Measurements from ENCODE around the gene SCNN1B. TPM values are rescaled to one million over a fixed set of nuclear protein-coding genes. Genes with fewer than 3 reads are reported as not detected.
"Not testable (repeated sequence)": the region's sequence is repeated elsewhere in the genome, so short reads cannot be mapped to it uniquely, and the experiment has no call there.

SCNN1B gene
- total RNA-seq, 2 experiments from 2014 or later: not detected

DNA sequence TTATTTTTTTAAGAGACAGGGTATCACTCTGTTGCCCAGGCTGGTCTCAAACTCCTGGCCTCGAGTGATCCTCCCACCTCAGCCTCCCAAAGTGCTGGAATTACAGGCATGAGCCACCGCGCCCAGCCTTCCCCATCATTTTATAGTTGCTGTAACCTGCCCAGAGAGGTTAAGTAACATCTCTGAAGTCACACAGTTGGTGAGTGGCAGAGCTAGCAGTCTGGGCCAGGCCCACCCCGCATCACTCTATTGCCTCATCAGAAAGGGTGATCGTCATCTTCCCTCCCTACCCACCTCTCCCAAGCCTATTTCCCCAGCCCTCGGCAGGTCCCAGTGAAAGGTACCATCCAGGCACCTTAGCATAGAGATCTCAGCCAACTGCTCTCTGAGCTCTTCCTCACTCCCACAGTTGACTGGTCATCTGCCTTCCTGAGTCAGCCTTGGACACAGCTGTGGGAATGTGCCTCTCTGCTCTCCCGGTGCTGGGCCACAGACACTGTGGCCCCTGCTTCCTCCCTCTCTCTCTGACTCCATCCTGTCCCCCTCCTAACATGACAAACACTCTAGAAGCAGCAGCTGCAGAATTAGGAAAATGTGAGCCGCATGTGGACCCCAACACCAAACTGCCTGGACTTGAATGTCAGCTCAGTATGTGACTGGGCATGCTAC, 57.1 kb downstream of the SCNN1B start:
- POLR2A ChIA-PET: no interaction called here
- Mint-ChIP-seq H3K4me1 (no peaks in the 10 kb centered on the region), H3K36me3 (no peaks in the 10 kb centered on the region), H3K4me3 (no peak overlapping the region), H3K27me3 (peaks cover 1% of the 10 kb centered on the region), H3K9me3 (no peaks in the 10 kb centered on the region), H3K27ac (no peak overlapping the region)
- ATAC-seq (ENCODE audit: low read depth) (no peak), DNase-seq (no peak)

DNA sequence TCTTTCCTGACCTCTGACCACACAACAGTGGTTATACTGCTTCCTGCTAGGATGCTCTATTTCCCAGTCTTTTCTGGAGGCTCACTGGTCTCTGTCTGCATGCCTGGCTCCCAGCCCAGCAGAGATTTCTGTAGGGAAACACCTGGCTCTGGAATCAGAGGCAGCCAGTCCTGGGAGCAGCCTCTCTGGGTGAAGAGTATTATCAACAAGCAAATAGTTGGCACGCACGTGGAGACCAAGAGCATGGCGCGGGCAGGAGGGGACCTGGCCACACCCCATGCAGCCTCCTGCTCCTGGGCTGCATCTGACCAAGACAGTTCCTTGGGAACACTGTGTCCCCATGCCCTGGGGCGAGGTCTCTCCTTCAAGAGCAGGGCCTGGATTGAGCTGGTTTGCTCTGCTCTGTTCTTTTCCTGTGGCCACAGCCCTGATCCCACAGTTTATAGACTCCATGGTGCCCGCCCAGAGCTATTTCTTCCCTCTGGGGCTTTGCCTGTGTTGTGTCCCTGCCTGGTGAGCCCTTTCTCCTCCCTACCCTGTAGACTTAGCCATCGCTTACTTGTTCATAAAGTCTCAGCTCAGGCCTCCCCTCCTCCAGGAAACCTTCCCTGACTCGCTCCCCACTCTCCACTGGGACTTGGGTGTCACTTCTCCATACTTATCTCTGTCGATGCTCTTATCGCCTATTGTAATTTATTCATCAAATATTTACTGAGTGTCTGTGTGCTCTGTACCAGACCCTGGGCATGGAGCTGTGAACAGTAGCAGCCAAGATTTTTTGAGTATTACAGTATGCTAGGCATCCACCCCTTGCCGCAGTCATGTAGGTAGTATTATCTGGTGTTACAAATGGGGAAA, 60.6 kb downstream of the SCNN1B start:
- DNase-seq: no peak
- Mint-ChIP-seq H3K9me3 (no peaks in the 10 kb centered on the region), H3K4me1 (peaks cover 8% of the 10 kb centered on the region), H3K27me3 (peaks cover 4% of the 10 kb centered on the region), H3K4me3 (no peak overlapping the region), H3K36me3 (no peaks in the 10 kb centered on the region), H3K27ac (no peak overlapping the region)
- no peak for ATAC-seq (ENCODE audit: low read depth)
- POLR2A ChIA-PET: no interaction called here

DNA sequence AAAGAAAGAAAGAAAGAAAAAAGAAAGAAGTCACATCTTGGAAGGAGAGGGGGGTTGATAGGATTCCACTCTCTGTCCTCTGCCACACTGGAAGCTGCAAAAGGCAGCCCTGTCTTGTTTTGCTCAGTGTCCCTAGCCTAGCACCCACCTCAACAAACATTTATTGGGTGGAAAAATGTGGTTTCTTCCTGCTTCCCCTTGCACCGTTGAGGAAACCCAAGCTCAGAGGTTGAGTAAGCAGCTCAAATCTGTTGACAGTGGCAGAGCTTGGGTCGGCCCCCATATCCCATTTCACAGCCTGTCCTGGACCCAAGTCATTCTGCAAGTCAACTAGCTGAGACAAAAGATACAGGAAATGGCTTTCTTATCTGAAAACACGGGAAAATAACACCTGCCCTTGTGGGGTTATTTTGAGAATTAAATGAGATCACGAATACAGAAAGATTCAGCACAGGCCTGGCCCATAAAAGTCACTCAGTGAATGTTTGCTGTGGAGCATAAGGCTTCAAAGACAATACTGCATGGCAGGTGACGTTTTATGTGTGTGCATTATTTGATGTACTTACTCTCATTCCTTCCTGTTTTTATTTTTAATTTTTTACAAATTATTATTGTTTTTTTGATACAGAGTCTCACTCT, 63.6 kb downstream of the SCNN1B start:
- POLR2A ChIA-PET: no interaction called here
- Mint-ChIP-seq H3K27me3 (peaks cover 4% of the 10 kb centered on the region), H3K36me3 (no peaks in the 10 kb centered on the region), H3K9me3 (no peaks in the 10 kb centered on the region), H3K27ac (no peak overlapping the region), H3K4me3 (no peak overlapping the region), H3K4me1 (peaks cover 8% of the 10 kb centered on the region)
- ATAC-seq (ENCODE audit: low read depth) (no peak), DNase-seq (no peak)

DNA sequence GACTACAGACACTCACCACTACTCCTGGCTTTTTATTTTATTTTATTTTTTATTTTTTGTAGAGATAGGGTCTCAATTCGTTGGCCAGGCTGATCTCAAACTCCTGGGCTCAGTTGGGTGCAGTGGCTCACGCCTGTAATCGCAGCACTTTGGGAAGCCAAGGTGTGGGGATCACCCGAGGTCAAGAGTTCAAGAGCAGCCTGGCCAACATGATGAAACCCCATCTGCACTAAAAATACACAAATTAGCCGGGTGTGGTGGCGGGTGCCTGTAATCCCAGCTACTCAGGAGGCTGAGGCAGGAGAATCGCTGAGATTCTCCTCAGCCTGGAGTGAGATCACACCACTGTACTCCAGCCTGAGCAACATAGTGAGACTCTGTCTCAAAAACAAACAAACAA, 64.2 kb downstream of the SCNN1B start:
- POLR2A ChIA-PET: not testable (repeated sequence)

DNA sequence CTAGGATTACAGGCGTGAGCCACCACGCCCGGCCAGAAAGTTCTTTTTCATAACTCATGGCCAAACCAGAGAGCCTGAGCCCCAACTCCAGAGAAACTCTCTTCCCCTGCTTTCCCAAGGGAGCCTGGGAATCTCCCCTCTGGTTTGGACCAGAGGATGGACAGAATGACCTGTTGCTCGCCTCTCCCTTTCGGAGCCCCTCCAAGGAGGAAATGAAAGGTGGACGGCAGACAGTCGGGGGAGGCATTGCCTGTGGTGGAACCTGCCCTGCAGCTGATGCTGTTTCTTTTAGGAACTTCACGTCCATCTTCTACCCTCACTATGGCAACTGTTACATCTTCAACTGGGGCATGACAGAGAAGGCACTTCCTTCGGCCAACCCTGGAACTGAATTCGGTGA, 65.5 kb downstream of the SCNN1B start:
- POLR2A ChIA-PET: no interaction called here
- ATAC-seq (ENCODE audit: low read depth): no peak
- no peak overlapping the region for H3K27ac Mint-ChIP-seq

More for the DNA sequence above, 64.2 kb downstream of the SCNN1B start:
- not testable (repeated sequence) for DNase-seq; H3K4me3 Mint-ChIP-seq; H3K9me3 Mint-ChIP-seq; H3K27ac Mint-ChIP-seq; ATAC-seq (ENCODE audit: low read depth); H3K4me1 Mint-ChIP-seq; H3K27me3 Mint-ChIP-seq; H3K36me3 Mint-ChIP-seq

DNA sequence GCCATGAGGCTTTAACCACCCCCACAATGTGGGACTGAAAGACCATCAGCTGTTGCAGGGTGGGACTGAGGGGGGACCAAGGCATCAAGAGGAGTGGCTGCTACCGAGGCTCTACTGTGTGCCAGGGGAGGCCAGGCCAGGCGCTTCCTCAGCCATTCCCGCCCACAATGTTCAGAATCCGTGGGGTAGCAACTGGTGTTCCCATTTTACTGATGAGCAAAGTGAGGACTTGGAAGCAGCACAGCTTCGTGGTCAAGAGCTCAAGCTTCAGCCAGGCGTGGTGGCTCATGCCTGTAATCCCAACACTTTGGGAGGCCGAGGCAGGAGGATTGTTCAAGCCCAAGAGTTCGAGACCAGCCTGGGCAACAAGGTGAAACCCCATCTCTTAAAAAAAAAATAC, 65.9 kb downstream of the SCNN1B start:
- DNase-seq (no peak), ATAC-seq (ENCODE audit: low read depth) (no peak)
- Mint-ChIP-seq H3K36me3 (no peaks in the 10 kb centered on the region), H3K4me1 (peaks cover 8% of the 10 kb centered on the region), H3K9me3 (no peaks in the 10 kb centered on the region), H3K27ac (no peak overlapping the region), H3K4me3 (no peak overlapping the region), H3K27me3 (peaks cover 4% of the 10 kb centered on the region)
- POLR2A ChIA-PET: no interaction called here

More for the DNA sequence above, 65.5 kb downstream of the SCNN1B start:
- Mint-ChIP-seq H3K4me3 (no peak overlapping the region), H3K9me3 (no peaks in the 10 kb centered on the region), H3K36me3 (no peaks in the 10 kb centered on the region), H3K4me1 (peaks cover 8% of the 10 kb centered on the region), H3K27me3 (peaks cover 4% of the 10 kb centered on the region)
- no peak for DNase-seq

DNA sequence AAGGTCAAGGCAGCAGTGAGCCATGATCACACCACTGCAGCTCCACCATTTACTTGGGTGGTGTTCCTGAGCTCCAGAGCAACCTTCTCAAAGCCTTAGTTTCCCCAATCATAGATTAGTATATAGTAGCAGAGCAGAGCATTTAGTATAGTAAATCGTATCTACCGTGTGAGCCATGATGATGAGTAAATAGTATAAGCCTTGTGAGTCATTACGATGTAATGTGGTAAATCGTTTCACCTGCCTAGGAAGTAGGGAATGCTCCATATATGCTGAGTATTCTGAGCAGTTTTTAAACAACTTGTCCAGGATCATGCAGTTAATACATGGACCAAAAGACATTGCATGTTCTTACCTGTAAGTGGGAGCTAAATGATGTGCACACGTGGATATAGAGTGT, 66.4 kb downstream of the SCNN1B start:
- H3K4me1 Mint-ChIP-seq: peaks cover 8% of the 10 kb centered on the region
- POLR2A ChIA-PET: no interaction called here
- H3K36me3 Mint-ChIP-seq: no peaks in the 10 kb centered on the region
- H3K4me3 Mint-ChIP-seq: no peak overlapping the region
- no peaks in the 10 kb centered on the region for H3K9me3 Mint-ChIP-seq
- no peak for DNase-seq
- no peak for ATAC-seq (ENCODE audit: low read depth)
- peaks cover 4% of the 10 kb centered on the region for H3K27me3 Mint-ChIP-seq
- H3K27ac Mint-ChIP-seq: no peak overlapping the region

DNA sequence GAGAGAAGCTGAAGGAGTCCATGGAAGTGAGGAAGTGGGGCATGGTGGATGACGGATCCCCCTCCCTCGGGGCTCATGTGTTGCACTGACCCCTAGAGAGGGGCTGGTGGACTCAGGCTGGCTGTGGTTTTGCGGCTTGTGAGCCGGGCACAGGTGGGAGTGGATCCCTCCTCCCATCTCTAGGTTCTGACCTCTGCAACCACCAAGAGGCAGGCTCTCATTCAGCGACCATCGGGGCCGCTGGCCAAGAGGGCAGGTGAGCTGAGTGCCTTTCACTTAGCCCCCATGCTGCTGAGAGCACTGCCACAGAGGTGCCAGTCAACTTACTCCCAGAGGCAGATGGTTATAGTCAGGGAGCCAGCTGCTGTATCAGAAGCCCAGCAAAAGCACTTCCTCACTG, 67.3 kb downstream of the SCNN1B start:
- DNase-seq: no peak
- Mint-ChIP-seq H3K27me3 (peaks cover under 1% of the 10 kb centered on the region), H3K4me1 (peaks cover 8% of the 10 kb centered on the region), H3K9me3 (no peaks in the 10 kb centered on the region), H3K36me3 (no peaks in the 10 kb centered on the region), H3K4me3 (no peak overlapping the region), H3K27ac (no peak overlapping the region)
- ATAC-seq (ENCODE audit: low read depth): no peak
- POLR2A ChIA-PET: no interaction called here

DNA sequence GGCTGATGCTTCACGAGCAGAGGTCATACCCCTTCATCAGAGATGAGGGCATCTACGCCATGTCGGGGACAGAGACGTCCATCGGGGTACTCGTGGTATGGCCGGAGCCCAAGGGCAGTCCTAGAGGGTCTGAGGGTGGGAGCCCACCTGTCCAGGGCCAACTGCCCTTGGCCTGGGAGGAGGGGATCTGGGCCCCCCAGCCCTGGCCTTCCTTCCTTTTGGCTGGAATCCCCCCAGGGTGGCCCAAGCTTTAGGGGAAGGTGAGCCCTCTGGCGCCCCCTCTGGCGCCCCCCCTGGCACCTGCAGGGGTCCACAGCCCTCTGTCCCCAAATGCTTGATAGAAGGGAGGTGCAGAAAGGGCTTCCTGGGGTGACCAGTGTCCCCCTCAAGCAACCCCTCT, 69.3 kb downstream of the SCNN1B start:
- Mint-ChIP-seq H3K27me3 (peaks cover 2% of the 10 kb centered on the region), H3K4me3 (no peak overlapping the region), H3K36me3 (no peaks in the 10 kb centered on the region), H3K4me1 (no peaks in the 10 kb centered on the region), H3K27ac (no peak overlapping the region), H3K9me3 (no peaks in the 10 kb centered on the region)
- POLR2A ChIA-PET: no interaction called here
- no peak for ATAC-seq (ENCODE audit: low read depth)
- DNase-seq: no peak

DNA sequence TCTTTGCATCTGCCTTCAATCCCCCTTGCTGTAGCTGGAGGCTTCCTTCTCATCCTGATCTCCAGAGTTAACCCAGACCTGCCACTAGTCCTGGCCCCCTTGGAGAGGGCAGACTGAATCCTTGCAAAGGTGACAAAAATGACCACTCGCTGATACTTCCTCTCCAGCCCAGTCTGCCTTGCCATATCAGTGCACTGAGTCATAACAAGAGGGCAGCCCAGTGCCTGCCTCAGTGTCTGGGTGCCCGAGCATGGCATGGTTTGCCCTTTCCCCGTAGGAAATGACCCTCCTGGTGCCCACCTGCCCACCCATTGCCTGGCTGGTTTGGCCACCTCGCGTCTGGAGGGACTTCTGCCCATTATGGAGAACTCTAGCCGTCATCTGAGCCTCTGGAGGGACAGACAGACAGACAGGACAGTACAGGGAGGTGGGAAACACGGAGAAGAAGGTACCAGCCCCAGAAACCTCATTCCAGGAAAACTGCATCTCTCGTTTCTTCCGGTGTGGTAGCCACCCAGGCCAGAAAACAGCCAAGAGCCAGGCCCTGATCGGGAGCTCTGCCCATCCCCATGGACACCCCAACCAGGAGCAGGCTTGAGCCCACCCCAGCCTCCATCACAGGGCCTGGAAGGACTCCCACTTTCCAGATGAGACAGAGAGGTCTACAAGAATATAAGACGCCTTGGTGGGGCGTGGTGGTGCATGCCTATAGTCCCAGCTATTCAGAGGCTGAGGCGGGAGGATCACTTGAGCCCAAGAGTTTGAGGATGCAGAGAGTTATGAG, 71.5 kb downstream of the SCNN1B start:
- no peaks in the 10 kb centered on the region for H3K4me1 Mint-ChIP-seq
- H3K27me3 Mint-ChIP-seq: peaks cover 2% of the 10 kb centered on the region
- POLR2A ChIA-PET: no interaction called here
- H3K27ac Mint-ChIP-seq: no peak overlapping the region
- DNase-seq (no peak), ATAC-seq (ENCODE audit: low read depth) (no peak)
- H3K4me3 Mint-ChIP-seq: no peak overlapping the region
- H3K36me3 Mint-ChIP-seq: no peaks in the 10 kb centered on the region
- no peaks in the 10 kb centered on the region for H3K9me3 Mint-ChIP-seq

DNA sequence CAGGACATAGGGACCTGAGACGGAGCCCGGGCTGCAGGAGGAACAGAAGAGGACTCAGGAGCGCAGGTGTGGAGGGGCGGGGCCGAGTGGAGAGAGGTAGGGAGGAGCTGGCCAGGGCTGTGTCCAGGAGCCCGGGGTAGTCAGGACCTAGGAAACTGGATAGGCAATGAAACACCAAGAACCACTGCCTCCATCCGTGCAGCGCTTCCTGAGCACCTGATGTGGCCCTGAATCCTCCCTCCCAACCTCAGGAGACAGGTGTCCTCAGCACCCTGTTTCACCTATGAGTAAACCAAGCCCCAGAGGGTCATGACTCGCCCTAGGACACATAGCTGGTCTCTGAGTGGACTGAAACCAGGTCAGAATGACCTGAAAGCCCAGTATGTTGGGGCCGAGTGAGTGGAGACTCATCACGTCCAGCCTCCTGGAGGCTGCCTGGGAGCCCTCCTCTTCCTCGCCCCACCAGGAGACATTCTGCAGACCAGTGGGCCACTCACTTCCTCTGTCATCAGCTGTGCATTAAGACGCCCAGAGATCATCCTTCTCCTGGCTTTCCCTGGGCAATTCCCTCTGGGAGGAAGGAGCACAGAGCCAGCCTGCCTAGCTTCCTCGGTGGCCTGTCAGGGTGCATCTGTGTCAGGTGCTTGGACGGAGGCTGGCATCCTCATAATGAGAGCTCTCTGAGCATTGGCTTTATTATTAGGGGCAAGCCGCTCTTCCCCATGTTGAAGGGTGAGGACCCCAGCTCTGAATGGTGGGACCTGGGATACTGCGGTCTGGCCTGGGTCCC, 72.8 kb downstream of the SCNN1B start:
- Mint-ChIP-seq H3K4me1 (no peaks in the 10 kb centered on the region), H3K27me3 (peaks cover 2% of the 10 kb centered on the region), H3K27ac (no peak overlapping the region), H3K4me3 (no peak overlapping the region), H3K36me3 (no peaks in the 10 kb centered on the region), H3K9me3 (no peaks in the 10 kb centered on the region)
- DNase-seq: no peak
- ATAC-seq (ENCODE audit: low read depth): no peak
- POLR2A ChIA-PET: no interaction called here

DNA sequence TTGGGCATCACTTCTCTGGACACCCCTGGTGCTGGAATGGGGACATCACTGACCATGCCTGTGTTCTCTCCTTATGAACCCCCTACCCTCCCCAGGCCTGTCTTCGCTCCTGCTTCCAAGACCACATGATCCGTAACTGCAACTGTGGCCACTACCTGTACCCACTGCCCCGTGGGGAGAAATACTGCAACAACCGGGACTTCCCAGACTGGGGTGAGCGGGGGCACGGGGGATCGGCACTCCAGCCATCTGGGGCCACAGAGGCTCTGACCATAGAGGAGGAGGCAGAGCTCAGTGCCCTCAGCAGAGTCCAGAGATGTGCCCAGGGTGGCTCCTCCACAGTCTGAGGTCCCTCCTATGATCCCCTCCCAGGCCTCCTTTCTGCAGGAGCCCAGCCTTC, 73.5 kb downstream of the SCNN1B start:
- Mint-ChIP-seq H3K27me3 (peaks cover 2% of the 10 kb centered on the region), H3K36me3 (no peaks in the 10 kb centered on the region), H3K27ac (no peak overlapping the region), H3K9me3 (no peaks in the 10 kb centered on the region), H3K4me1 (no peaks in the 10 kb centered on the region), H3K4me3 (no peak overlapping the region)
- POLR2A ChIA-PET: no interaction called here
- no peak for ATAC-seq (ENCODE audit: low read depth)
- DNase-seq: no peak
